Omental fat pad (tissue), 4 donors: ENCODE measurements around the gene SLC8A1. TPM values are rescaled to one million over a fixed set of nuclear protein-coding genes. Genes with fewer than 3 reads are reported as not detected.

Experiments used
- ATAC-seq: fragments of 150-250 bp; one replicate; pipeline ENCODE4 v1.9.1; 2016; ENCODE audit warnings: mild to moderate bottlenecking, moderate library complexity; ENCODE audit not compliant: low FRiP score
- DNase-seq: peaks from one replicate; pipeline ENCODE4 v3.0.0-alpha.2; 2019; ENCODE audit warnings: low spot score
- CTCF ChIP-seq, 3 donors: fragments of 450-650 bp; IDR thresholded peaks; one replicate each; pipeline ENCODE4 v1.5.1; 2016 to 2017; ENCODE audit warnings: antibody characterized with exemption in 3 of 3, mild to moderate bottlenecking in 3 of 3, moderate library complexity in 2 of 3
- total RNA-seq, 4 donors: library from RNA; depleted of rRNA; stranded (reverse); fragments of >200 nt; gene quantifications; one replicate each; pipeline ENCODE4 v1.1.0, GENCODE V29; 2016

Gene SLC8A1
- total RNA-seq, 4 donors from 2014 or later, result 17.5 to 47.0 (median 30.0) TPM

GRCh38 chr2:40220177-40220925 is 231.5 kb downstream of the SLC8A1 start:
- ATAC-seq (peak; percentile 95), DNase-seq (no peak)
- no peak for TF ChIP-seq CTCF (IDR thresholded peaks at IDR 0.05)

- DNase-seq, result no peak
- ATAC-seq, result peak; percentile 39
- no peak for TF ChIP-seq CTCF (IDR thresholded peaks at IDR 0.05)
These were observed 232.7 kb downstream of the SLC8A1 start for GRCh38 chr2:40219141-40219540.

- TF ChIP-seq CTCF (IDR thresholded peaks at IDR 0.05), result no peak
- DNase-seq, result no peak
- no peak for ATAC-seq
These were observed 233.2 kb downstream of the SLC8A1 start for GRCh38 chr2:40218679-40219078.

- DNase-seq (no peak), ATAC-seq (peak; percentile 66)
- TF ChIP-seq CTCF (IDR thresholded peaks at IDR 0.05), result no peak
These were observed 238.3 kb downstream of the SLC8A1 start for GRCh38 chr2:40213619-40214018.

GRCh38 chr2:40213071-40213470 is 238.8 kb downstream of the SLC8A1 start:
- DNase-seq (no peak), ATAC-seq (no peak)
- TF ChIP-seq CTCF (IDR thresholded peaks at IDR 0.05), result no peak

- no peak for ATAC-seq
- no peak for DNase-seq
- no peak for TF ChIP-seq CTCF (IDR thresholded peaks at IDR 0.05)
These were observed 240.9 kb downstream of the SLC8A1 start for GRCh38 chr2:40210968-40211353.

GRCh38 chr2:40210344-40210967 is 241.4 kb downstream of the SLC8A1 start:
- DNase-seq (no peak), ATAC-seq (no peak)
- no peak for TF ChIP-seq CTCF (IDR thresholded peaks at IDR 0.05)
